T-helper 9 cell (primary cell): ENCODE measurements around the gene SZRD1.
"Not testable (repeated sequence)": the region's sequence is repeated elsewhere in the genome, so short reads cannot be mapped to it uniquely, and the experiment has no call there.

Experiments used
- DNase-seq: peaks from one replicate; pipeline ENCODE4 v3.0.0-alpha.2; 2020
- total RNA-seq, 2 donors: gene quantifications; one replicate each; lab custom pipeline; 2026; lab: John Stamatoyannopoulos, UW

The SZRD1 gene, protein sequence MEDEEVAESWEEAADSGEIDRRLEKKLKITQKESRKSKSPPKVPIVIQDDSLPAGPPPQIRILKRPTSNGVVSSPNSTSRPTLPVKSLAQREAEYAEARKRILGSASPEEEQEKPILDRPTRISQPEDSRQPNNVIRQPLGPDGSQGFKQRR
- total RNA-seq = 126 to 136 reads per million in 2 donors

DNA sequence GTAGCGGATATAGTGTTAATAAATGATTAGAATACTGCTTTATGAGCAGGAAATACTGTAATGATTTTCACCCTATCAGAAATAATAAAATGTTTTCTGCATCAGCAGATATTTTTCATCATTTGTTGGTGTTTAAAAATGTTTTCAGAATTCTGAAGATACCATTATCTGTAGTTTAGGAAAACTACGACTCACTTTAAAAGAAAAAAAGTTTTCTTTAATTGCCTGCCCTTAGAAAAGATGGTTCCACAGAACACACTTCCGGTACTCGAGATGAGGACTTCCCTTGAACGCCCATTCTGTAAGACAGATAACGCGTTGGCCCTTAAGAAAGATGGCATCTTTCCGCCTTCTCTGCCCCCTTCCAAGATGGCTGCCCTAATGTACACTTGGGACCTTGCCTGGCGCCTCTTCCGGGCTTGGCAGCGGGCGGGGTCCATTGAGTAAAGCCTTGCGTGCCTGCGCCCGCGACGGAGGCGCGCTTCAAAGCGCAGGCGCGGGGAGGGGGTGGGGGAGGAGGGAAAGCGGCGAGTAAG, at the start of gene SZRD1:
TSS of gene SZRD1 (plus strand) at position 521 of the 536 bp plus-strand sequence. CDS start 16 bp downstream, outside the sequence.
- peak; percentile 89 for DNase-seq

DNA sequence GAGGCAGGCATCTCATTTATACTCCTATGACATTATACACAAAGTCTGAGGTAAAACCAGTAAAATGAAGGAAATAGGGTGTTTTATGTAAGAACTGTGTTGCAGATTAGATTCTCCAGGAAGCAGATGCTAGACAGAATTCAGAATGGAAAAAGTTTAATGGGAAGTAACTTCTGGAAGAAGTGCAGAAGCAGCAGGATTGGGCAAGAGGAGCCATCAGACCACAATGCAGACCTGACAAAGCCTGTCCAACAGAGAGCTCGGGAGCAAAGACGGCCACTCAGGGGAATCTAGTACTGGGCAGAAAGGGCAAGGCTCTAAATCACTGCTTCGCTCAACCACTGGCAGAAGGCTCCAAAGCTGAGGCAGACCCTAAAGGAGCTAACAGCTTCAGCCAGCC, 48.5 kb upstream of the SZRD1 start:
- no peak for DNase-seq

DNA sequence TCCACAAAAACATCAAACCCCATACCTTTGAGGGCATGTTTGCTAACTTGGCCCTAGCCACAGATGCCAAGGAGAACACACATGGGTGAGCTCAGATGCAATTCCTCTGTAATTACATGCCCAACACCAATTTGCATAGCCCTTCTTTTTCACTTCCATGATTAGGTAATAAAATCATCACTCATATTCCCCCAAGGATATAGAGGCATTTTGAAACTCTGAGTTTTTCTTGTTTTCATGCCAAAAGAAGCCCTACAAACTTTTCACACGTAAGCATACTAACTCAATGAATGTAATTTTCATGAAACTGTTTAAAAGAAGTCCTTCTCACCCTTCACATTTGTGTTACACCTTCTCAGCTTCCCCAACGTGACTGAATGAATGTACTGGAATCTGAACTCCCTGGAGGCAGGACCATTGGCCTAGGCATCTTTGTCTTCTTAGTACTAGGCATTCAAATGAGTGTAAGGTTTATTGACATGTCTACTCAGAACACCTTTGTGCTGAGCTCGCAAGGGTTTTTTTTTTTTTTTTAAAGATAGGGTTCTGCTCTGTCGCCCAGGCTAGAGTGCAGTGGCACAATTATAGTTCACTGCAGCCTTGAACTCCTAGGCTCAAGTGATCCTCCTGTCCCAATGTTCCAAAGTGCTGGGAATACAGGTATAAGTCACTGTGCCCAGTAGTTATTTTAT, 45.7 kb upstream of the SZRD1 start:
- no peak for DNase-seq

DNA sequence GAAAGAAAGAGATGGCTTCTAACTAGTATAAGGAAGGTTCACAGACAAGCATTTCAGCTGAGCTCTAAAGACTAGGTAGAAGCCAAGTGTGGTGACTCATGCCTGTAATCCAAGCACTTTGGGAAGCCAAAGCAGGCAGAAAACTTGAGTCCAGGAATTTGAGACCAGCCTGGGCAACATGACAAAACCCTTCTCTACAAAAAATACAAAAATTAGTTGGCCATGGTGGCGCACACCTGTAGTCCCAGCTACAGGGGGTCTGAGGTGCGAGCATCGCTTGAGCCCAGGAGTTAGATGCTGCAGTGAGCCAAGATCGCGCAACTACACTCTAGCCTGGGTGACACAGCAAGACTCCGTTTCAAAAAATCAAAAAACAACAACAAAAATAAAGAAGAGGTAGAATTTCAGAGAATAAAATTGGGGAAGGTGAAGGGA, 42.6 kb upstream of the SZRD1 start:
- no peak for DNase-seq

DNA sequence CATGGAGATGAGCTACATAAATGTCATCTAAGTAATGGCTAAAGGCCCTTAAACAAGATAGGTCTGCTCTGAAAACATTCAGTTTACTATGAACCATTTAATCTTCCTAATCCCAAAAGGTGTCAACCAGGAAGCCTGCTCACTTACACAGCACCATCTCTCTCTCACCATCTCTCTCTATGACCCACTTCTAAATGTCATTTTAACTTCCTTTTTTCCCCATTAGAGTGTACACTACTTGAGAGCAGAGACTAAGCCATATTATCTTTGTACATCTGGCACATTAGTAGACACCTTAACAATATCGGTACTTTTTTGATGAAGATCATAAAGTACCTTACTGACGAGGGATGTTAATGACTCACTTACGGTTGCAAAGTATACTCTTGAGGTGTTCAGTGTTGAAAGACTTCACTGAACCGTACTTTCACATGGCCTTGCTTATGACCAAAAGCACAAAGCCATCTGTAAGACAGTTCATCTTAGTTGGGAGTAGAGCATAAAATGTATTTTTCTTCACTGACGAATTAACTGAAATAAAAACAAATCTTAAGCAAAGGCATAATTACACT, 40.1 kb upstream of the SZRD1 start:
- no peak for DNase-seq

DNA sequence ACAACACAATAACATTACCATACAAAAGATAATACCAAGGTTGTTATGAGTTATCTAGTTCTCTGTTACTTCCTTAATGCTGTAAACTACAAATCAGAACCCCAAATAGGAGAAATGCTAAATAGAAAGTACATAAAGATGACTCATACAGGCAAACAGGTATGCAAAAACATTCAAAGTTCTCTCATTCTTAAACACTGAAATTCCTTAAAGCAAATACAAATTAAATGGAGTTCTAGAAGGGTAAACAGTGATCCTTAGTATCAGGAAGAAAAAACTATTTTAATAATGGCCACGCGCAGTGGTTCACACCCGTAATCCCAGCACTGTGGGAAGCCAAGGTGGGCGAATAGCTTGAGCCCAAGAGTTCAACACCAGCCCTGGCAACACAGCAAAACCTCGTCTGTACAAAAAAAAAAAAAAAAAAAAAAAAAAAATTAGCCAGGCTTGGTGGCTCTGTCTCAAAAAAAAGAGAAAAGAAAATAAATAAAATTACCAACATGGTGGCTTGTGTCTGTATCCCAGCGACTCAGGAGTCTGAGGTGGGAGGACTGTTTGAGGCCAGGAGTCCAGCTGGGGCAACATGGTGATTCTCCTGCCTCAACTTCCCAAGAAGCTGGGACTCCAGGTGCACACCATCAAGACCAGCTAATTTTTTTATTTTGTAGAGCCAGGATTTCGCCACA, 32.2 kb upstream of the SZRD1 start:
- no peak for DNase-seq

DNA sequence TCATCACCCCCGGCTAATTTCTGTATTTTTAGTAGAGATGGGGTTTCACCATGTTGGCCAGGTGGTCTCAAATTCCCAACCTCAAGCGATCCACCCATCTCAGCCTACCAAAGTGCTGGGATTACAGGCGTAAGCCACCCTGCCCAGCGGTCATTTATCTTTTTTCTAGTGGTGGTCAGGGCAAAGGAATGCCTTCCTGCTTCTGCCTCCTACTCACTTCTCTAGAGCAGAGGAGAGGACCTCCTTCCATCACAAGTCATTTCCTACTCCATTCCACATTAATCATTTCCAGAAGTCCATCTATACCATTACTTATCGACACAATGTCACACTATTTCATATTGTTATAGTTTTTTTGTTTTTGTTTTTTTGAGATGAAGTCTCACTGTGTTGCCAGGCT, 28.1 kb upstream of the SZRD1 start:
- no peak for DNase-seq

DNA sequence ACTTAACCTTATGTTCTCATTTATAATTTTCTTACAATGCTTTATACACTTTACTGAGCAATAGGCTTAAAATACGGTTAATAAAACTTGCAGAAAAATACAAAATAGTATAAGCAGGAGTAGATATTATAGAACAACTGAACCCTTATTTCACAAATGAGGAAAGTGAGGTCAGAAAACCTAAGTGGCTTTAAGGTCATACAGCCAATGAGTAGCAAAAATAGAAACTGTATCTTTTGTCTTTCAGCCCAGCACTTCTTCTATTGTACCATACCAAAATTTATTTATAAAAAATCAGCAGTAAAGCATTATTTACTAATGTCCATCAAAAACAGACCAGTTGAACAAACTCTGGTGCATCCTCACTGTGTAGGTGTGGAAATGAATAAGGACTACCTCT, 26.4 kb upstream of the SZRD1 start:
- DNase-seq = no peak

DNA sequence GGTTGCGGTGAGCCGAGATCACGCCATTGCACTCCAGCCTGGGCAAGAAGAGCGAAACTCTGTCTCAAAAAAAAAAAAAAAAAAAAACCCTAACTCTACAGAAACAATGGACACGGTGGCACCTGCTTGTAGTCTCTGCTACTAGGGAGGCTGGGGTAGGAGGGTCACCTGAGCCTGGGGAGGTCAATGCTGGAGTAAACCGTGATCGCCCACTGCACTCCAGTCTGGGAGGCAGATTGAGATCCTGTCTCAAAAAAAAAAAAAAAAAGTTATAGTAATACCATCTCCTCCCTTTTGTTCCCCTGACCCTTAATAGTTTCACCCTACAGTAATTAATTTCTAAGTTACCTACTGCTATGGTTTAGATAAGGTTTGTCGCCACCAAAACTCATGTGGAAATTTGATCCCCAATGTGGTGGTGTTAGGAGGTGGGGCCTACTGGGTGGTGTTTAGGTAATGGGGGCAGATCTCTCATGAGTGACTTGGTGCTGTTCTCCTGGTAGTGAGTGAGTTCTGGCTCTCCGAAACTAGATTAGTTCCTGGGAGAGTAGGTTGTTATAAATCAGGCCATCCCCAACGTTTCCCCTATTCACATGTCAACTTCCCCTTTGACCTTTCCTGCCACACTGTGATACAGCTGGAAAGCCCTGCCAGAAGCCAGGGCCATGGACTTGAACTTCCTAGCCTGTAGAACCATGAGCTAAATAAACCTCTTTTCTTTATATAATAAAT, 24.5 kb upstream of the SZRD1 start:
- DNase-seq = no peak

DNA sequence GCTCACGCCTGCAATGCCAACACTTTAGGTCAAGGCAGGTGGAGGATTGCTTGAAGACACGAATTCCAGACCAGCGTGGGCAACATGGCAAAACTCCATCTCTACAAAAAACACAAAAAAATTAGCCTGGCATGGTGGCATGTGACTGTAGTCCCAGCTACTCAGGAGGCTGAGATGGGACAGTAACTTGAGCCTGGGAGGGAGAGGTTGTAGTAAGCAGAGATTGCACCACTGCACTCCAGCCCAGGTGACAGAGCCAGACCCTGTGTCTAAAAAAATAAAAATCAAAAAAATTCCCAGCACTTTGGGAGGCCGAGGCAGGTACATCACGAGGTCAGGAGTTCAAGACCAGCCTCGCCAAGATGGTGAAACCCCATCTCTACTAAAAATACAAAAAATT, 23.8 kb upstream of the SZRD1 start:
- DNase-seq = not testable (repeated sequence)

DNA sequence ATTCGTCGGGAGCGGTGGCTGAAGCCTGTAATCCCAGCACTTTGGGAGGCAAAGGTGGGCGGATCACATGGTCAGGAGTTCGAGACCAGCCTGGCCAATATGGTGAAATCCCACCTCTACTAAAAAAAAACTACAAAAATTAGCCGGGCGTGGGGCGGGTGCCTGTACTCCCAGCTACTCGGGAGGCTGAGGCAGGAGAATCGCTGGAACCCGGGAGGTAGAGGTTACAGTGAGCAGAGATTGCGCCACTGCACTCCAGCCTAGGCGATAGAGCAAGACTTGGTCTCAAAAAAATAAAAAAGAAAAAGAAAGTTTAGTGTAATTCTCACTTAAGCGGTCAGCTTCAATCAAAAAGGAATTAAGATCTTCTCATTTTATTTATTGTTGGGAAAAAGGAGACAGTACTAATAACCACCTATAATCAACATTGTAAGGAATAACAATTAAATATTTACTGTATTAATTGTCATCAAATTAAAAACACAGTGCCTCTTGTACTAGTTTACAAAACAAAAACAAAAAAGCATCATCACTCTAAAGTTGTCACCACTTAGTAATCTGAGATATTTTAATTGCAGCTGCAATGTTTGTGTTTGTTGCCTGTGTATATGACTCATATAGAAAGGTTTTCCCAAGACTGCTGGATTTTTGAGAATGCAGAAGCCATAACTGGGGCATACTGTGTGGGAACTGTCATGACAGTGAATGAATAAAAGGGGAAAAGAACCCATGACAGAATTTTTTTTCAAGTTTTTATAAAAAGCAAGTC, 18.4 kb upstream of the SZRD1 start:
- DNase-seq = no peak

DNA sequence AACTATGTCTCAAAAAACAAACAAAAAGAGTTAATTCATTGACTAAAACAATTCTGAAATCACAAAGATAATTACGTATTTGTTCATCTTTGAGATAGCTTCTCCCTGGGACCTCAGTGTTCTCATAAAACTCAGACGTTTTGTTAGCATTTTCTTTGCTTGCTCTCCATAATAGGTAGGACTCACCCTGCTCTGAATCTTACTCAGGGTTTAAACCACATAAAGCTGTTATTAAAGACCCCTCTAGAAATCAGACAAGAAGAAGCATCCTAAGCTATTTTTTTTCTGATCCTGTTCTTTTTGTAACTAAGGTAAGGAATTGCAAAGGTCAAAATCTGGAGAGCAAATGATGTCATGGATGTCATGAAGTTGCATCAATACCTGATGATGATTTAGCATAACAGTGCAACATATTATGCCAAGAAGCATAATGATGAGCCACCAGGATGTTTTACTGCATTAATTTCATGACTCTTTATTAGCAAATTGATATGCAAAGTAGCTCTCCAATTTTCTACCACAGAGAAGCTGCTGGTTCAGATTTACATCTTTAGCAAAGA, 17.1 kb upstream of the SZRD1 start:
- DNase-seq = no peak

DNA sequence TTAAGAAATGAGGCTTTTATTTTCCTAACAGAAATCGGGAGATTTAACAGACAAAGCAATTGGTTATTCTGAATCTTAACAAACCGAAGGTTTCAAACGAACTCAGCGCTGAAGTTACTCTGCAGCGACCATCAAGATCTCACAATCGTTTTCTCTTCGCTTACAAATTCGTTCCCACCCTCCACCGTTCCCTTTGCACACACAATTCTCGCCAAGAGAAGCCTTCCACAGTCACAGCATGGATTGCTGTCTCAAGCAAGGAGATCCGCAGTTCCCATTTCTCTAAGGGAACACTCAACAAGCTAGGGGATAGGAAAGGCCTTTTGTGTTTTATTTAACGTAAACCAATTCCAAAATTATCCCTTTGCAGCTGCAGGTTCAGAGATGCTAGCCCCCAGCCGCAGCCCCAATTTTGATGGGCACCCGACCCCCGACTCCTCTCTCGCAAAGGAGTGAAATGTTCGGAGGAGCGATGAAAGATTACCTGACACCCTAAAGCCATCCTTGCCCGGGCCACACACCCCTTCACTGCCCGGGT, 15.5 kb upstream of the SZRD1 start:
- DNase-seq = no peak

DNA sequence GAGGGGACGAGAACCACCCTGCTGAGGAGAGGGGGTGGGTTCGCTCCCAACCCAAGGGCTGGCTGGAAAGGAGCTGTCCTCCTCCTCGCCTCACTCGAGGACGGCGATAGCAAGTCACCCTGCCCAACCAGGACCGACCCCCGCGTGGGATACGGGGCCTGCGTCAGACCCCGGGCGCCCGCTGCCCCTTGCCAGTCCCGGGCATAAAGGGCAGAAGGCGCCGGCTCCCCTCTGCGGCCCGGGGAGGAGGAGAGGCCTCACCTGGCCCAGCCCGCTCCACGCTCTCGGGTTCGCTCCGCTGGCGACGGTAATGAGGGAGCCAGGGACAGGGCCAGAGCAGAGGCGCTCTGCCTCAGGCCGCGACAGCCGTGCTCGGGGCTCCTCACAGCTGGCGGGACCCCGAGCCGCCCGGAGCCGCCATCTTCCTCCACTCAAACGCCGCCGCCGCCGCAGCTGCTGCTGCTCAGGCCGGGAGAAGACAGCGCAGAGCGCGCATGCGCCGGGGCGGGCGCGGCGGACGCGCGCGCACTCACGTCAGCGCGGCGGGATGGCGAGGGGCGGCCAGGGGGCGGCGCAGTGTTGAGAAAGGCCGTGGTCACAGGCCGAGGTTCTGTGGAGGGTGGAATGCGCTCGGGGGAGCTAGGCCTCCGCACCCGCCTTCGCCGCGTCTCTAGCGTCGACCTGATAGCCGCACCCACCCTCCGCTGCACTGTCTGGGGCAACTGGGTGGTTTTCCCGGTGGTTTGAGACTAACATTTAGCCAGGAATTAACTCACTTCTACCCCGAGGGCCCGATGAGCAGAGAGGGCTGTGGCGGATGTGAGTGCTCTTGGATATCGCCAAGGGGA, 14.8 kb upstream of the SZRD1 start, which contains the start of gene FBXO42:
TSS of gene FBXO42 (minus strand) at position 487 of the 848 bp plus-strand sequence. CDS start 37,062 bp downstream, outside the sequence.
- peak; percentile 85 for DNase-seq

DNA sequence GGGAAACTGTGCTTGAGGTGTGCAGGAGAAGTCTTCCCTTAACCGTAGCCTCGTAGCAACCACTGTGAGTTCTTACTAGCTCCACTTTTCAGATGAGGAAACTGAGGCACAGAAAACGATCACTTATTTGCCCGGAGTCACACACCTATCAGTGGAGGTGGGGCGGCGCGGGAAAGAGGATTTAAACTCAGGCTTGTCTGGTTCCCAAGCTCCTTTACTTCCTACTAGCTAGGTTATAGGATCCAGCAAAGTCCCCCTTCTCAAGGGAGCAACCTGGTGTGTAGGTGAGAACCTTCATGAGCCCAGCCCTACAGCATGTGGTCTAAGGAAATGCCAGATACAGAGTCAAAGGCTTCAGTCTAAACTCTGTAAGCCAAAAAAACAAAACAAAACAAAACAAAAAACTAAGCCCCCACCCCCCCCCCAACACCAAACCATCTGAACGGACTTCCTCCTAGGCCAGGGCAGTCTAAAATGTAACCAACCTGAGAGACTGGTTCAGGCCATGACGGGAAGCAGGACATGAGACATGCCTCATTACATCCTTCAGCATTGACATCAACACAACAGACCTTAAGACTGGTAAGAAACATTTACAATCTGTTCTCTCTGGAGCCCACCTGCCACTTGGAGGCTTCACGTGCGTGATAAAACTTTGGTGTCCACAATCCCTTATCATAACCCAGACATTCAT, 14.1 kb upstream of the SZRD1 start:
- DNase-seq = no peak

DNA sequence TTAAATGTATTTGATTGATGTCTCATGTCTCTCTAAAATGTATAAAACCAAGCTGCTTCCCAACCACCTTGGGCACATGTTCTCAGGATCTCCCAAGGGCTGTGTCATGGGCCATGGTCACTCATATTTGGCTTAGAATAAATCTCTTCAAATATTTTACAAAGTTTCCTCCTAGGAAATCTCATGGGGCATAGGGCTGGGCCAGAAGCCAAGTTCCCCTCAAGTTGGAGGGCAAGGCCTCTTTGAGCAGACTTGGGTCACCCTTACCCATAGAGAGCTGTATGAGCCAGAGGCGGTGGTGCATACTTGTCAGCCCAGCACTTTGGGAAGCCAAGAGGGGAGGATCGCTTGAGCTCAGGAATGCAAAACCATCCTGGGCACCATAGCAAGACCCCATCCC, 12.4 kb upstream of the SZRD1 start:
- DNase-seq = no peak

DNA sequence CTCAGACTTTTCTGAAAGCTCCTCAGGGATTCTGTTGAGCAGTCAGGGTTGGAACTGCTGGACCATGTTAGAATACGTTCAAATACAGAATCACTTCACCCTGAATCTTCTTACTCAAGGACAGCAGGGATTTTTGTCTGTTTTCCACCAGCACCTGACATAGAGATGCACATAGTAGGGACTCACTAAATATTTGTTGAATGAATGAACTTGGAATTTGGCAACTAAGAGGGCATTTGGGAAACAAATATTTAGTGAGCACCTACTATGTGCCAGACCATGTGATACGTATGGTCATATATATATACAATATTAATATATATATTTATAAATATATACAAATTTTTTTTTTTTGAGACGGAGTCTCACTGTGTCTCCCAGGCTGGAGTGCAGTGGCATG, 10.2 kb upstream of the SZRD1 start:
- DNase-seq = no peak

DNA sequence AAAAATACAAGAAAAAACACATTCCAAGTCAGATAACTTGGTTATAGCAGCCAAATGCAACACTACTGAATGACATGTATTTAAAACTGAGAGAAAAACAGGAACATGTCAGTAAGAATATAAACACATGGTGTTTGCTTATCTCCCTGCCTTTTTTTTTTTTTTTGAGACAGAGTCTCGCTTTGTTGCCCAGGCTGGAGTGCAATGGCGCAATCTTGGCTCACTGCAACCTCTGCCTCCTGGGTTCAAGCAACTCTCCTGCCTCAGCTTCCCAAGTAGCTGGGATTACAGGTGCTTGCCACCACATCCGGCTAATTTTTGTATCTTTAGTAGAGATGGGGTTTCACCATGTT, 1.9 kb upstream of the SZRD1 start:
- not testable (repeated sequence) for DNase-seq

DNA sequence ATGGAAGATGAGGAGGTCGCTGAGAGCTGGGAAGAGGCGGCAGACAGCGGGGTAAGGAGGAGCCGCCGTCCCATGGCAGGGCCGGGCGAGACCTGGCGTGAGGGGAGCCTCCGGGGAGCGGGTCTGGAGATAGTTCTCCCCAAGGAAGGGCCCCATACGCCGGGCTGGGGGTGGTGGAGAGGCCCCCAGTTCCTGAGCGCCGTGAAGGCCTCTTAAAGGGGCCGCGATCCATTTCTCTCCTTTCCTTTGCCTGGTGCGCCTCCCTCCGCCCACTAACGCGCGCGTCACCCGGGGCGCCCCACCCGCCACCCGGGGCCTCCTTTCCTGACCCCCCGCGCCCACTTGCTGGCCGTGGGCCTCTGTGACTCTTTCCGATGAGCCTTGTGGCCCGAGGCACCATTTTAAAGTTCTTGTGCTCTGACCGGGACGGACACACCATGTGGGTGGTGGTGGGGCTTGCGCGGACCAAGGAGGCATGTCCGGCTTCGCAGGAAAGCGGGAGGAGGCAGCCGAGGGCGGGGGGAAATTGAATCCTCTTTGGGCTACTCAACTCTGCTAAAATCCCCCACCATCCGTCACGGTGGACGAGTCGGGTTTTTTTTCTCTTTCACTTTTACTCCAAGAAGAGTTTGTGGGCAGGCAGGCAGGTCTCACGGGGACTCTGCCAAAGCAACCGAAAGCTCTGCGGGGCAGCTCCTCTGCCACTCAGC, 371 bp downstream of the SZRD1 start:
- DNase-seq = peak; percentile 70
